ENCODE data around the gene PINLYP. TPM values are rescaled to one million over a fixed set of nuclear protein-coding genes. Genes with fewer than 3 reads are reported as not detected.

PINLYP gene
- total and polyA plus RNA-seq, 2 of the 13 experiments (the other 11 are each of a cell fraction or from before 2014, with no cell fraction given): 0.21 to 0.24 TPM

- TF ChIP-seq ZNF552 (CRISPR knock-in tag; IDR thresholded peaks at IDR 0.05; ENCODE audit: borderline replicate concordance) (0 out of 2 replicates have a peak, but pooled peaks have one; percentile 53), SOX6 (IDR thresholded peaks at IDR 0.05) (no peak), SOX6 (CRISPR knock-in tag; IDR thresholded peaks at IDR 0.05) (no peak)
- TF ChIP-seq, protein P1, sequence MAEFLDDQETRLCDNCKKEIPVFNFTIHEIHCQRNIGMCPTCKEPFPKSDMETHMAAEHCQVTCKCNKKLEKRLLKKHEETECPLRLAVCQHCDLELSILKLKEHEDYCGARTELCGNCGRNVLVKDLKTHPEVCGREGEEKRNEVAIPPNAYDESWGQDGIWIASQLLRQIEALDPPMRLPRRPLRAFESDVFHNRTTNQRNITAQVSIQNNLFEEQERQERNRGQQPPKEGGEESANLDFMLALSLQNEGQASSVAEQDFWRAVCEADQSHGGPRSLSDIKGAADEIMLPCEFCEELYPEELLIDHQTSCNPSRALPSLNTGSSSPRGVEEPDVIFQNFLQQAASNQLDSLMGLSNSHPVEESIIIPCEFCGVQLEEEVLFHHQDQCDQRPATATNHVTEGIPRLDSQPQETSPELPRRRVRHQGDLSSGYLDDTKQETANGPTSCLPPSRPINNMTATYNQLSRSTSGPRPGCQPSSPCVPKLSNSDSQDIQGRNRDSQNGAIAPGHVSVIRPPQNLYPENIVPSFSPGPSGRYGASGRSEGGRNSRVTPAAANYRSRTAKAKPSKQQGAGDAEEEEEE (CRISPR knock-in tag; IDR thresholded peaks at IDR 0.05; ENCODE audit: borderline replicate concordance): 0 out of 2 replicates have a peak, but pooled peaks have one; percentile 35
Observed at GRCh38 chr19:43595605-43595998, 20.0 kb downstream of the PINLYP start (continued).

DNA sequence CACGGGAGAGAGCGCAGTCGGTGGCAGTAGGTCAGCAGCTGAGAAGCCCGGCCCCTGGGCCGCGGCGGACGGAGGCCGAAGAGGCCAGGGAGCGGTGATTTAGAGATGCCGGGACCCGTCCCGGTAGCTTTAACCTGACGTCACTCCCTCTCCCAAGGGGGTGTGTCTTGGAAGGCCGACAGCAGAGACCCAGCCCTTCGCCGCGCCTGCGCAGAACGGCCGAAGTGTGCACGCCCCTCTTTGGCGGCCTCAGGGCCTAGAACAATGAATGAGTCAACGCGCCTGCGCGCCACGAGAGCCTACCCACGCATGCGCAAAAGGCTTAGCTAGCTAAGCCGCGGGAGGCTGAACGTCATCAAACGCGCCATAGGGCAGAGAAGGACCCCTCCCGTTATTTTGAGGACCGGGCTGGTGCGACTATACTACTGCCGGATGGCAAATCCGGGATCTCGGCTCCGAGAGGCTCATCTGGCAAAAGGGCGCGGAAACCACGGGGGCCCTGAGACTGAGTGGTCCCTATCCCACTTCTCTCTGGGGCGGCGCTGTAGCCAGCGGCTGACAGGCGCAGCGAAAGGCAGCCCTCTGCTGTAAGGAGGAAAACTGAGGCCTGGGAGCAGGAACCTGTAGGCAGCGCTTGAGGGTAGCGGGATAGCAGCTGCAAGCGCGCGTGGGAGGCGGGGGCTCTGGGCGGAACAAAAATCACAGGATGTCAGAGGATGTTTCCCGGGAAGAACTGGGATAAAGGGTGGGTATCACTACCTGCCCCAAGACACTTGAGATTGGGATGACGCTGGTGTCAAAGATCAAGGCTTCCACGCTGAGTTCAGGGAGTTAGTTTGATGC lies 20.6 kb downstream of the PINLYP start, which contains the start of the genes IRGQ and ZNF576:
TSS of gene IRGQ (minus strand) at position 136 of the 843 bp plus-strand sequence. CDS start 796 bp downstream, outside the sequence.
TSS of gene ZNF576 (plus strand) at position 597 of the 843 bp plus-strand sequence. CDS start 514 bp downstream, outside the sequence.
- peak within 1 kb of the TSS; percentile 94 for H3K27ac ChIP-seq (ENCODE audit: extremely low read length, insufficient read depth, low read length)
- peak within 1 kb of the TSS; percentile 74 to 90 (median 84) for H3K4me3 ChIP-seq (replicated peaks in 1 of 3; ENCODE audit: insufficient read depth in 1 of 3, low read depth in 2 of 3, low read length in 3 of 3)
- WGBS (ENCODE audit: low lambda C conversion rate): under 1% methylated on average over 31 of the region's 60 CpGs
- H4K20me1 ChIP-seq (ENCODE audit: insufficient read depth, low read length): peaks cover 2% of the 10 kb centered on the region; the same call in 1 of the 2 replicates
- DNase-seq (ENCODE audit: low spot score) (peak; percentile 98), FAIRE-seq (peak; percentile 98), ATAC-seq (peak; percentile 81)
- H3K36me3 ChIP-seq (replicated peaks in 1 of 2; ENCODE audit: control insufficient read depth in 1 of 2, insufficient read depth in 2 of 2, low read length in 2 of 2): peaks cover 6 to 23% of the 10 kb centered on the region in 2 experiments; a peak in 4 of 5 replicates
- no peaks in the 10 kb centered on the region for H3K9me3 ChIP-seq (ENCODE audit: low read length)
- peak within 1 kb of the TSS; percentile 88 for H3K4me2 ChIP-seq (ENCODE audit: low read depth, low read length)
- in situ Hi-C loops (cut with HindIII; ENCODE audit: extremely low pct_ligation_motif_present, low pct_unique_long_range_greater_than_20kb): loop anchor here (5.0 kb wide), 1 partner anchor 56 kb away; no protein-coding TSS in a partner anchor
- intact Hi-C loops (cut with micrococcal nuclease; ENCODE audit: unreplicated experiment): loop anchor here (1.0 to 10.0 kb wide), 3 partner anchors 21 to 71 kb away; partner anchors contain the start of genes ETHE1, PINLYP and XRCC1
- ChIA-PET POLR2A (interaction anchor here (0.8 to 2.4 kb wide), 14 partner anchors 9 to 159 kb away, joined by 3 to 20 read pairs (median 6); partner anchors contain the start of genes SMG9 and ZNF575), CTCF (ENCODE audit: low intra/inter-chr PET ratio, low total read pairs) (interaction anchor here (2.4 kb wide), 1 partner anchor 56 kb away, joined by 12 read pairs; no protein-coding TSS in a partner anchor)
- peak within 1 kb of the TSS; percentile 91 for H3K9ac ChIP-seq (ENCODE audit: insufficient read depth, low read depth, low read length)
- peaks cover 27% of the 10 kb centered on the region for H3K79me2 ChIP-seq (ENCODE audit: insufficient read depth, low read length)
- H2AFZ ChIP-seq (ENCODE audit: low read length): peak within 1 kb of the TSS; percentile 55
- TSS peak; percentile 47 for BruUV-seq (replicated peaks)
- H3K27me3 ChIP-seq (ENCODE audit: control insufficient read depth in 1 of 2, insufficient read depth in 2 of 2, low read length in 2 of 2): no peaks in the 10 kb centered on the region; a peak in 1 of 5 replicates
- peaks cover 19% of the 10 kb centered on the region for H3K4me1 ChIP-seq (ENCODE audit: insufficient read depth, low read length)
- TF ChIP-seq, protein P2, sequence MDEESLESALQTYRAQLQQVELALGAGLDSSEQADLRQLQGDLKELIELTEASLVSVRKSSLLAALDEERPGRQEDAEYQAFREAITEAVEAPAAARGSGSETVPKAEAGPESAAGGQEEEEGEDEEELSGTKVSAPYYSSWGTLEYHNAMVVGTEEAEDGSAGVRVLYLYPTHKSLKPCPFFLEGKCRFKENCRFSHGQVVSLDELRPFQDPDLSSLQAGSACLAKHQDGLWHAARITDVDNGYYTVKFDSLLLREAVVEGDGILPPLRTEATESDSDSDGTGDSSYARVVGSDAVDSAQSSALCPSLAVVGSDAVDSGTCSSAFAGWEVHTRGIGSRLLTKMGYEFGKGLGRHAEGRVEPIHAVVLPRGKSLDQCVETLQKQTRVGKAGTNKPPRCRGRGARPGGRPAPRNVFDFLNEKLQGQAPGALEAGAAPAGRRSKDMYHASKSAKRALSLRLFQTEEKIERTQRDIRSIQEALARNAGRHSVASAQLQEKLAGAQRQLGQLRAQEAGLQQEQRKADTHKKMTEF (CRISPR knock-in tag; IDR thresholded peaks at IDR 0.05): peak; percentile 85
- TF ChIP-seq ZNF503 (CRISPR knock-in tag; IDR thresholded peaks at IDR 0.05) (0 out of 2 replicates have a peak, but pooled peaks have one; percentile 30), CREB1 (IDR thresholded peaks at IDR 0.05) (peak; percentile 98), CREB1 (CRISPR knock-in tag; IDR thresholded peaks at IDR 0.05) (peak; percentile 100), ERF (CRISPR knock-in tag; IDR thresholded peaks at IDR 0.05) (peak; percentile 52; the same call in 1 of the 2 replicates)

All from HepG2 (cell line).